HG02884 (cell line): ENCODE results near the gene DDIT4.

ENCODE experiments used
- ATAC-seq: cut with Tn5 transposase; IDR thresholded peaks from one replicate; pipeline ENCODE4 v1.9.1; 2021; ENCODE audit warnings: mild to moderate bottlenecking, moderate library complexity; ENCODE audit not compliant: unreplicated experiment

The DDIT4 gene

DNA sequence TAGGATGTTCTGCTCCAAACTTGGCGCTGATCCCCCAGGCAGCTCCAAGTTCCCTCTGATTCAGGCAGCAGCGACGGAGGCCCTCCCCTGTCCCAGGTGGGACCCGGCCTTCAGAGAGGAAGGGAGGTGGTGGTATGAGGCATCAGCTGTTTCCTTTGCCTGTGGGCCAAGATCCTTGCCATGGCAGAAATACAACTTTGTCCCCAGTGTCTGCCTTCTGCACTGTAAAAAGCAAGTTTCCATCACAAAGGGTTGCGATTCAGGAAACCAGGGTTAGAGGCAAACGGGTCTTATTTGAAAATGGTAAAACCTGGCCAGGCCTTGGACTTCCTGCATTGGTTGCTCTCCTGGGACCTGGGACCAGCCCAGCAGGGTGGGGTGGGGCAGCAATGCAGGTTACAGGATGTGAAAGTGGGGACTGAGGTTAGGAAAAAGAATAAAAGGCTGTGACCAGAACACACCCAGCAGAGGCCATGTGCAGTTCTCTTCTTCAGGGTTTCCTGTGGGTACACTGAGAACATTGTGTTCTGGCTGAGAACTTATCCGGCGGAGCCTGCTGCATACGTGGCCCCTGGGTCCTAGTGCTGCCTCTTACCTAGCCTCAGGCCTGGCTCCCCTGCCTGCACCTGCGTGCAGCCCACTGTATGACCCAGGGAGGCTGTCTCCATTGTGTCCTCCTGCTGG, 25.1 kb upstream of the DDIT4 start:
- peak; percentile 73 for ATAC-seq

DNA sequence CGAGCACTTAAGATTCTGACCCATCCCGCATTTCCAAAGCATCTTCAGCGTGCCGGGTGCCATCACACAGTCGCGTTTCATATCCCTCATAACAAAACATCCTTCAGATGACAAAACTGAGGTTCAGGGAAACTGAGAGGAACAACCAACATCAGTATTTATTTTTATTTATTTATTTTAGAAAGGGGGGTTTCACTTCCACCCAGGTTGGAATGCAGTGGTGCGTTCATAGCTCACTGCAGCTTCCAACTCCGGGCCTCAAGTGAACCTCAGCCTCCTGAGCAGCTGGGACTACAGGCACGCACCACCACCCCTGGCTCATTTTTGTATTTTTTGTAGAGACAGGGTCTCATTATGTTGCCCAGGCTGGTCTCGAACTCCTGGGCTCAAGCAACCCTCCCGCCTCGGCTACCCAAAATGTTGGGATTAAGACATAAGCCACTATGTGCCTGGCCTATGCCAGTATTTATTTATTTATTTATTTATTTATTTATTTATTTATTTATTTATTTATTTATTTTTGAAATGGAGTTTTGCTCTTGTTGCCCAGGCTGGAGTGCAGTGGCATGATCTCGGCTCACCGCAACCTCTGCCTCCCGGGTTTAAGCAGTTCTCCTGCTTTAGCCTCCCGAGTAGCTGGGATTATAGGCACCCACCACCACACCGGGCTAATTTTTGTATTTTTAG, 24.4 kb upstream of the DDIT4 start:
- ATAC-seq = peak; percentile 14

DNA sequence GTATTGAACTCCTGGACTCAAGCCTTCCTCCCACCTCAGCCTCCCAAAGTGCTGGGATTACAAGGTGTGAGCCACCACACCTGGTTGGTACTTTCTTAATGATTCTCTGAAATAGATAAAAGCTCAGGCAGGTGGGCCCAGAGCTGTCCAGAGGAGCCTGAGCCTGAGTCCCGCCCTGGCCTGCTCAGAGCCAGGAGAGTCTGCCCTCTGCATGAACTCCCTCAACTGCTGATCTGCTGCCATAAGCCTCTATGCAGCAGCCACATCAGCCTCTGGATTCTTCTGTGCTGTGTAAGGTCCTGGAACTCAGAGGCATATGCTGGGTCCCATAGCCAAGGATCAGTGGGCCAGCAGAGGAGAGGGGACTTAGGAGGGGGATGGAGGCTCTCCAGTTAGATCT, 23.1 kb upstream of the DDIT4 start:
- no peak for ATAC-seq

DNA sequence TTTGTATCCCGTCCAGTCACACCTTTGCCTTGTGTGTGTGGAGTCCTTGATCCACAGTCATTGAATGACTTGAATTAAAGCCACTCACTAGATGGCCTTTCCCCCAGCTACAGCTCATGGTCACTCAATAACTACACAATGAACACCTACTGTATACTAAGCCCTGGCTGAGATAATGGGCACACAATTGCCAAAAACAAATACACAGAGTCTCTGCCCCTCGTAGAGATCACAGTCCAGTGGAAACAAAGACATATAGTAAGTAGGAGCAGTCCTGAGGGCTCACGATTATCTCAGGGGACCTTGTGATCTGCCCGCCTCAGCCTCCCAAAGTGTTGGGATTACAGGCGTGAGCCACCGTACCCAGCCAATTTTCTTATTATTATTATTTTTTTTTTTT, 22.1 kb upstream of the DDIT4 start:
- no peak for ATAC-seq

DNA sequence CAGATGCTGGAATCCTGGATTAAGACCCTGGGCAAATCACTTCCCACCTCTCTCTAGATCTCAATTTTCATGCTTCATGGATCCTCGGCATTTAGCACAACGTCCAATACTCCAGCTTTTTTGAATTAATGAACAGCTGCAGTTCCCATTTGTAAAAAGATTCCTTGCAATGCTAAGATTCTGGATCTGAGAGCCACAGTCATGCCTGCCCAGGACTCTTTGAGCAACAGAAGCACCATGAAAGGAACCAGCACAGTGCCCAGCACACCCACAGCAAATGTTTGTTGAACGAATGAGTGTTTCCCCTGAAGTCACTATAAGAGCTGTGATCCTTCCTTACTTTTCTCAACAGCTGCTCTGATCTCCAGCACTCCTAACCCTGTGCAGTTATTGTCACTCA, 20.8 kb upstream of the DDIT4 start:
- ATAC-seq = no peak

DNA sequence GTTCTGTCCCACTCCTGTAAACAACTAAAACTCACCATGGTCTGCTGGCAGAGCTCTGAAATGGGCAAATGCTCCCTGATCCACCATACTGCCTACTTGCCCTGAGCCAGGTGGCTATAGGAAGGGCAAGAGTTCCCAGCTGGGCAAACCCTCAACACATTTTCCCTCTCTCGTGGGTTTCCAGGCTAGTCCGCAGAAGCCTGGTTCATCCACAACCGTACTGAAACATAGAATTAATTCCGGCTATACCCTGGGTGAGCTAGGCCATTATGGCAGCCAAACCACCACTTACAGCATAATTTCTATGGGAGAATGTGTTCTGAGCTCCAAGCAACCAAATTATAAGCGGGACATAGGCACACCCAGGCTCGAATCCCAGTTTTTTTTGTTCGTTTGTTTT, 20.1 kb upstream of the DDIT4 start:
- ATAC-seq = no peak

DNA sequence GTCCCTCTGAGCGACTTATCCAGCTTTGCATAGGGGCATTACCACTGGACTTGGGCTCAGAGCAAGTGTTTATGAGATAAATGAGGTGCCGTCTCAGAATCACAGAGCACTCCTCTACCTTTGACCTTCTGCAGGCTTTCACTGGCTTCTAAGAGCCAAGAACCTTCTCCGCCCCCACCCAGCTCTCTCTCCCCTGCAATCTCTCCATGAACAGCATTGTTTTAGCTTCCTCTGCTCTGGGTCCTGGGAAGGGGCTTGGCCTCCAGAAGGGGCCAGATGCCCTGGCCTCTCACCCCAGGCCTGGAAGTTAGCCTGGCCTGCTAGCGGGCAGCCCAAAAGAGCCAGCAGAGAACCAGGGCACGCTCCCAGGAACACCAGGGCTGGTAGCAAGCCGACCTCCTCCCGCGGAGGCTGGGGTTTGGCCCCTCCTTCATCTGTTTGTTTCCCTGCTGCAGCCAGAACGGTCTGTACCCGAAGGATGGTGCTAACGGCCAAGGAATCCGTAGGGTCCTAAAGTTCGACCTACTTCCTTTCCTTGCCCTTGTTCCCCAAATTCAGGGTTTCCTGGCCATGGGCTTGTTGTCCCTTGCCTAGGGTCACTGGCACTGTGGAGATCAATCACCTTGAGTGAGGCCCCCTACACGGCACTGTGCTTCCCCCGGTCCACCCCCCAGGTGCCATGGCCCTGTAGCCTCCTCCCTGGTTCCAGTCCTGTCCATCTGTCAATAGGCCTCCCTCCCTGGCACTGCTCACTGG, 18.7 kb upstream of the DDIT4 start:
- no peak for ATAC-seq

DNA sequence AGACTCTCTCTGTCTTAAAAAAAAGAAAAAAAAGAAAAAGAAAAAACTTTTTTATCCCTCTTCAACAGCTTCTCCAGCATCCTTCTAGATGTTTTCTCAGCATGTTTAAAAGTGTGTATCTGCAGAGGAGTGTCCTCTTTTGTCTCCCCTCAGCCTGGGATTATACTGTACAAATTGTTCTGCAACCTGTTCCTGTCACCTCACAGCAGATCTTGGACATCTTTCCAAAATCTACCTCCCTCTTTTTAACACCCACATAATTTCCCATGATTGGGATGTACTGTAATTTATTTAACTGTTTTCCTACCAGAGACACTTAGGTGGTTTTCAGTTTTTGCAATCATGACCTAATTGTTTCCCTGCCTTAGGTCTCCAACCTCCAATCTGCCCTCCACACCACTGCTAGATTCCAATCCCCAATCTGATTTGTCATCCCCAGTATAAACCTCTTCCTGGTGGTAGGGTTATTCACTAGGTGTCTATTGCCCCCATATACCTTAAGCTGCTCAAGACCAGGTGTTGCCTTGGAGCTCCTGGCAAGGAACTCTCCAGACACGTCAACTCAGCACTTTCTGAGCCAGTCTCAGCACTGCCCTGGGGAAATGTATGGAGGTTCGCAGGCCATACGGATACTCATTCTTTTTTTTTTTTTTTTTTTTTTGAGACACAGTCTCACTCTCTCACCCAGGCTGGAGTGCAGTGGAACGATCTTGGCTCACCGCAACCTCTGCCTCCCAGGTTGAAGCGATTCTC, 17.6 kb upstream of the DDIT4 start:
- no peak for ATAC-seq

DNA sequence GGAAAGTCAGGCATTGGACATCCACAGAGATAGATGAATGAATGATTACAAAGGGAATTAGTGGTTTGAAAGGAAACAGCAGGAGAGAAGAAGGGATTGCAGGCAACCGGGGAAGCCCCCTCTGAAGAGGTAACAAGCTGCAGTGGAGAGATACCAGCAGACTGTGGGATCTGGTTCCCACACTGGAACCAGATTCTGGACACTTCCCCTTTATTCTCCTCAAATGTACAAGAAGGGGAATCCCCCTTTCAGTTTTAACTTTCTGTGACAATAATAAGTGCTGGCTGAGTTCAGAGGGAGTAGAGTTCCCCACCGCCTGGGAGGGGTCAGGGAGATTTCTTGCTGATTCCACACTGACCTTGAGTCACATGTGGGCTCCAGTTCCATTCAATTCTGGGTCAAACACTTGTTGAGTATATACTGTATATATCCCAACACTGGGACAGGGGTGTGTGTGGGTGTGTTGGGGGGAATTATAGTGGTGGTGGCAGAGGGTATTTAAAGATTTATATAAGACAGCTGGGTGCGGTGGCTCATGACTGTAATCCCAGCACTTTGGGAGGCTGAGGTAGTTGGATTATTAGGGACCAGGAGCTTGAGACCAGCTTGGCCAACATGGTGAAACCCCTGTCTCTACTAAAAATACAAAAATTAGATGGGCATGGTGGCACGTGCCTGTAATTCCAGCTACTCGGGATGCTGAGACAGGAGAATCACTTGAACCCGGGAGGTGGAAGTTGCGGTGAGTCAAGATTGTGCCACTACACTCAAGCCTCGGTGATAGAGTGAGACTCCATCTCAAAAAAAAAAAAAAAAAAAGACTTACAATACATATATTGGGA, 16.5 kb upstream of the DDIT4 start:
- ATAC-seq = no peak

DNA sequence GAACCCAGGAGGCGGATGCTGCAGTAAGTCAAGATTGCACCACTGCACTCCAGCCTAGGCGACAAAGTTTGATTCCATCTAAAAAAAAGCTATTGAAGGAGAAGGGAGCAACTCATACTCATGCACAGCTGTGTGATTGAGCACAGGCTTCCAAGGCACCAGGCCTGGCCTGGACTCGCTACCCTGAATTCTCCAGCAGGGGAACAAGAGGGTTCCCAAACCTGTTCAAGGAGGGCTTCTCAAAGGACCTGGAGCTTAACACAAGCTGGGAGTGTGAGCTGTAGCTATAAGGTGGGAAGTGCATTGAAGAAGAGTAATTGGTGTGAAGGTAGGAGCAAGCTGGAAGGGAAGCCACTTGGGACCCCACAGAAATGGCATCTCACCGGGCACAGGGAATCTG, 15.1 kb upstream of the DDIT4 start:
- no peak for ATAC-seq

DNA sequence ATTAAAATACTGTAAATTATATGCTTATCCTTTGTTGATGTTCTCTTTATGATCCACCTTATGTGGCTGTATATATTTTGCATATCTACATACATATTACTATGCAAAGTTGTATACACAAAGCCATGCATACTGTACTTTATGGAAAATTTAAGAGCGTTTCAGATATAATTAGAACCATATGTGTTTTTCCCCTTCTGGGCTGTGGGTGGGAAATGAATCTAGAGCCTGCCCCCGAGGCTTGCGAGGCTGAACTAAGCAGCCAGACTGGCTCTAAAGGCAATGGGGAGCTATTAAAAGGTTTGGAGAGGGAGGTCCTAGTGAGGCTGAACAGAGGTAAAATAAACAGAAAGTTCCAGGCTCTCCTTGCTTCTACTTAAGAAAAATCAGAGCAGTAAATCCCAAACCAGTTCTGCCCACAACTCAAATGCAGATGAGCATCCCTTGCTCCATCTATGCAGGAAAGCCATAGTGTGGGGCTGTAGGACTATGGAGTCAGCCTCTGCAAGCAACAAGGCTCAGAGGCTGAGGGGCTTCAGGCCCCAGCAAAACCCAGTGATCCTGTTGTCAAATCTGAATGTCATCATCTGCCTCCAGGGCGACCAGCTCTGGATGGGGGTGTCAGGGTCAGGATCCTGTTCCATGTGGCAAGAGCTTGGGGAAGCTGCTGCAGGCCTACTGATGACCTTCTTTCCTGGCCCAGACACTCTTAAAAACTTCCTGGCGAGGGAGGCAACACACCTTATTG, 14.1 kb upstream of the DDIT4 start:
- no peak for ATAC-seq

DNA sequence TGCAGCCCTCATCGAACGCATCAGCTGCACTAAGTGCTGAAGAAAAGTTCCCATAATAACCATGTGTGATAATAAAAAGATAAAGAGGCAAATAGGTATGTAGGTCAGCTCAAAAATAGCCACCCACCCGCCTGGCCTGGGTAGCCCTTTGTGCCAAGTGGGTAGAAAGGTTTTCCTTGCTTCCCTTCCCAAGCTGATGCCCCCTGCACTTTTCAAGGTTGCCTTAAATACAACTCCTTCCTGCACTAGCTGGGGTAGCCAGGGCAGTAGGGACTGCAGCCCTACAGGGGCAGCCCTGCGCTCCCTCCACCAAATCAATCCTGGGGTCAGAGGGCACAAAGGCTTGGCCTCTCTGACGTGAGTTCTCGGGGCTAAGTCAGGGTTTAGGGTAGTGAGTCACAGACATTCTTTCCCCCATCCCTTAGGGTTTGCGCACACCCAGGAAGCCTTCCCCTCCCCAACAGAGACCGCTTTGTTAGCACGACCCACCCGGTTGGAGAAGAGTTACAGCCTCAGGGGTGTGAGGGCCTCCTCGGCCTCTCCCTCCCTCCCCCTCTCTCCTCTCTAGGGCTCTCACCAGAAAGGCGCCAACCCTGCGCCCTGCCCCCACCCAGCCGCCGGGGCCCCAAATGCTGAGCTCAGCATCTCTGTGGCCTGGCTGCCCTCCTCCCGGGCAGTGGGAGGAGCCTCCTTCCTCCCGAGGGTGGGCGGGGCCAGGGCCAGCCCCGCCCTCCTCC, 13.3 kb upstream of the DDIT4 start:
- peak; percentile 41 for ATAC-seq

DNA sequence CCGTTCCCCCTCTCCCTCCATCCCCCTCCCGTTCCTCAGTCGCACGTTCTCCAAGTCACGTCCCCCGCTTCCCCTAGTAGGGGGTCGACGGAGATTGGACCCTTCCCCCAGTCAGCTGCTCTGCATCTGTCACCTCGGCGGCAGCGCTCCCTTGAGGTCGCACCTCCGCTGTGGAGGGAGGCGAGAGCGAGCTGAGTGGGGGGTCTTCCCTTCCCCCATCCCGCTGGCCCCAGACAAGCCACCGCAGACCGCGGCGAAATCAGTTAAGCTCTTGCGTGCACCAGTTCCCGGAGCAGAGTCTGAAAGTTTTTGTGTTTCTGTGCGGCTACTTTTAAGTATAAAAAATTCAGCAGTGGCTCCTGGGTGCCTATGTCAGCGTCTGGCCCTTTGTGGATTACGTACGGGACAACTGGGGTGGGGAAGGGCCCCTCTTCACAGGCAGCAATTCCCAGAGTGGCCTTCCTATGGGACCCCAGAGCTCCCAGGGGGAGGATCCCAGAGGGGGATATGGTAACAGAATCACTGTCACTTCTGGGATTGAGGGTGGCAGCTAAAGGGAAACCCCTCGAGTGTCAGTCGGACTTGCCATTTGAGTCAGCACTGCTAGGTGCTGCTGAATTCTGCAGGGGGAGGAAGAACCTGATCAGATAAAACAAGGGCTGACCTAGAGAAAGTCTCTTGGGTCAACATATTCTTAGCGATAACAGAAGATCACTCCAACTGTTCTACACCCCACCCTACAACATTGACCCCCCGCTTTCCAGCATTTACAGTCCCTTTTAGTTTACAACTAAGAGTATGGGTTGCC, 12.5 kb upstream of the DDIT4 start:
- ATAC-seq = peak; percentile 44

DNA sequence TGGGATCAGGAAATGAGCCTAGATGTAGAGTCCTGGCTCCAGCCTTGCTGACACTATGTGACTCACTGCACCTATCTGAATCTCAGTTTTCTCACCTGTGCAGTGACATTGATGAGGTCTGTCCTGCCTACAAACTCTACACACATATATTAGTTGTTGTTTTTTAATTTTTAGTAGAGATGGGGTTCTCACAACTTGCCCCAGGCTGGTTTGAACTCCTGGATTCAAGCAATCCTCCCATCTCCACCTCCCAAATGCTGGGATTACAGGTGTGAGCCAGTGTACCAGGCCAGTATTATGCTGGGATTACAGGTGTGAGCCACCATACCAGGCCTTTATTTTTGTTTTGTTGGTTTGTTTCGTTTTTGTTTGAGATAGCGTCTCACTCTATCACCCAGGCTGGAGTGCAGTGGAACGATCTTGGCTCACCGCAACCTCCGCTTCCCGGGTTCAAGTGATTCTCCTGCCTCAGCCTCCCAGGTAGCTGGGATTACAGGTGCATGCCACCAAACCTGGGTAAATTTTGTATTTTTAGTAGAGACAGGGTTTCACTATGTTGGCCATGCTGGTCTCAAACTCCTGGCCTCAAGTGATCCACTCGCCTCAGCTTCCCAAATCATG, 11.8 kb upstream of the DDIT4 start:
- peak; percentile 2 for ATAC-seq

DNA sequence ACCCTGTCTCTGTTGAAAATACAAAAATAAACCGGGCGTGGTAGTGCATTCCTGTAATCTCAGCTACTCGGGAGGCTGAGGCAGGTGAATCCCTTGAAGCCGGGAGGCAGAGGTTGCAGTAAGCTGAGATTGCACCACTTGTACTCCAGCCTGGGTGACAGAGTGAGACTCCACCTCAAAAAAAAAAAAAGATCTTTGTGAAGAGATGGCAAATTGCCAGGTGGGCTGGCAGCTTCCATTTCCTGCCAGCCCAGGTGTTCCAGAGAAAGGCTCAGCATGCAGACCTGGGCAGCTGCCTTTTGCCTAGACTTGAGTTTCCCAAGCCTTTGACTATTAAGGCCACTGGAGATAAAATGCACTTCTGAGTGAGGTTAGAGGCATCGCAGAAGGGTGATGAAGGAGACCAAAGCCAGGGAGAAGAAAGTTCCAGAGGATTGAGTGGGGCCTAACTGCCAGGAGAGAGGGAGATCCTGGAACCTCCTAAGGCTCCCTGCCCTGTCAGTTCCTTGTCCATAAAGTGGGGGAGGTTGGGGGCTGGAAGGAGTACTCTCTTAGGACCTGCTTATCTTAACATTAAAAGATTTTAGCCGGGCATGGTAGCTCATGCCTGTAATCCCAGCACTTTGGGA, 10.0 kb upstream of the DDIT4 start:
- ATAC-seq = no peak

DNA sequence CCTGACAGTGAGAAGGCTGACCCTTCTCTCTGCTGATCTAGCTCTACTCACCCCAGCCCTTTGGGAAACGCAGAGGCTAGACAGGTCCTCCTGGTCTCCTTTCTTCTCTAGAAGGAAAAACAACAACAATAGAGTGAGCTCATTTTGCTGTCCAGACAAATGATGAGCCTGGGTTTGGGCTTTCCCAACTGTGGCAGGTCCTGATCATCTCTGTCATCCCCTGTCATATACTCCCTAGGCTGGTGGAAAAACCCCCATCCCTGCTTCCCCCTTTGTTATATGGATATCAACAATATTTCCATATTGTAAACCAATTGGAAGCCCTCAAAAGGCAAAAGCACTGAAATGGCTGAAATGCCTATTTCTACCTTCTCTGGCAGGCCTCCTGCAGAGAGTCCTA, 9.2 kb upstream of the DDIT4 start:
- no peak for ATAC-seq

DNA sequence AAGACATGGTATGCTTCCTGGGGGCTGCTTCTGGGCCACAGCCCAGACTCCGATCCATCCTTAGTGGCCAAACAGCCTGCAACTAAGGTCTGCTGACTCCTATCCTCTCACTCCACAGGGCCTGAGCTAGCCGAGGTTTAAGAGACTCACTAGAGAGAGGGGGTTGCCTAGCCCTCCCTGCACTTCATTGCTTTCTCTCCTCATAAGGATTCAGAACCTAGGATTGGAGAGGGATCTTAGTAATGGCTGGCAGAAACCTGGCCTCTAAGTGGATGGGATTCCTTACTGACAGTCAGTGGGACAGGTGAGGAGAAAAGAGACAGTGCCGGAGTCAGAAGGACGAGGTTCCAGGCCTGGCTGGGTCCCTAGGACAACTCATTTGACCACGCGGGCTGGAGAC, 8.2 kb upstream of the DDIT4 start:
- ATAC-seq = no peak
